ENCODE measurements around the gene ARMH1.

Gene ARMH1

DNA sequence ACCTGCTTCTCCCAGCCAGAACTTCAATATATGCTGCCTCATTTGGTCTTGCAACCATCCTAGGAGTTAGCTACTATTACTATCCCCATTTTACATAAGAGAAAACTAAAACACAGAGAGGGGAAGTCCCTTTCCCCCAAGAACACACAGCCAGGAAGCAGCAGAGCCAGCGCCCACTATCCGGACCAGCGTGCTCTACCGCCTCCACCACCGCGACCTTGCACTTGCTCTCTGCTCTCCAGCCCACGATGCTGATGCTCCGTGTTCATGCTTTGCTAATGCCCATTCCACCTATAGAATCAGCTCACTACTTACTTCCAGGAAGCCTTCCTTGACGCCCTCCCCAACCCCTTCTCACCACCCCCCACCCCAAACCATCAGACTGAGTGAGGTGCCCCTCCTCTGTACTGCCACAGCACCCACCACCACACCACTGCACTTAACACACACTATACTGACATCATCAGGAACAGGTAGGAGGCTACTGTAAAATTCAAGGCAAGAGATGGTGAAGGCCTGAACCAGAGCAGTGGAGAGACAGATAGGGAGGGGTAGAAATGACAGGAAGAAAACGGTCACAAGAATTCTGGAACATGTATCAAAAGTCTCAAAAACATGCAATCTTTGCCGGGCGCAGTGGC is 9.7 kb upstream of the ARMH1 start:
- TF ChIP-seq, protein P1, sequence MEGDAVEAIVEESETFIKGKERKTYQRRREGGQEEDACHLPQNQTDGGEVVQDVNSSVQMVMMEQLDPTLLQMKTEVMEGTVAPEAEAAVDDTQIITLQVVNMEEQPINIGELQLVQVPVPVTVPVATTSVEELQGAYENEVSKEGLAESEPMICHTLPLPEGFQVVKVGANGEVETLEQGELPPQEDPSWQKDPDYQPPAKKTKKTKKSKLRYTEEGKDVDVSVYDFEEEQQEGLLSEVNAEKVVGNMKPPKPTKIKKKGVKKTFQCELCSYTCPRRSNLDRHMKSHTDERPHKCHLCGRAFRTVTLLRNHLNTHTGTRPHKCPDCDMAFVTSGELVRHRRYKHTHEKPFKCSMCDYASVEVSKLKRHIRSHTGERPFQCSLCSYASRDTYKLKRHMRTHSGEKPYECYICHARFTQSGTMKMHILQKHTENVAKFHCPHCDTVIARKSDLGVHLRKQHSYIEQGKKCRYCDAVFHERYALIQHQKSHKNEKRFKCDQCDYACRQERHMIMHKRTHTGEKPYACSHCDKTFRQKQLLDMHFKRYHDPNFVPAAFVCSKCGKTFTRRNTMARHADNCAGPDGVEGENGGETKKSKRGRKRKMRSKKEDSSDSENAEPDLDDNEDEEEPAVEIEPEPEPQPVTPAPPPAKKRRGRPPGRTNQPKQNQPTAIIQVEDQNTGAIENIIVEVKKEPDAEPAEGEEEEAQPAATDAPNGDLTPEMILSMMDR (IDR thresholded peaks at IDR 0.05), result no peak

DNA sequence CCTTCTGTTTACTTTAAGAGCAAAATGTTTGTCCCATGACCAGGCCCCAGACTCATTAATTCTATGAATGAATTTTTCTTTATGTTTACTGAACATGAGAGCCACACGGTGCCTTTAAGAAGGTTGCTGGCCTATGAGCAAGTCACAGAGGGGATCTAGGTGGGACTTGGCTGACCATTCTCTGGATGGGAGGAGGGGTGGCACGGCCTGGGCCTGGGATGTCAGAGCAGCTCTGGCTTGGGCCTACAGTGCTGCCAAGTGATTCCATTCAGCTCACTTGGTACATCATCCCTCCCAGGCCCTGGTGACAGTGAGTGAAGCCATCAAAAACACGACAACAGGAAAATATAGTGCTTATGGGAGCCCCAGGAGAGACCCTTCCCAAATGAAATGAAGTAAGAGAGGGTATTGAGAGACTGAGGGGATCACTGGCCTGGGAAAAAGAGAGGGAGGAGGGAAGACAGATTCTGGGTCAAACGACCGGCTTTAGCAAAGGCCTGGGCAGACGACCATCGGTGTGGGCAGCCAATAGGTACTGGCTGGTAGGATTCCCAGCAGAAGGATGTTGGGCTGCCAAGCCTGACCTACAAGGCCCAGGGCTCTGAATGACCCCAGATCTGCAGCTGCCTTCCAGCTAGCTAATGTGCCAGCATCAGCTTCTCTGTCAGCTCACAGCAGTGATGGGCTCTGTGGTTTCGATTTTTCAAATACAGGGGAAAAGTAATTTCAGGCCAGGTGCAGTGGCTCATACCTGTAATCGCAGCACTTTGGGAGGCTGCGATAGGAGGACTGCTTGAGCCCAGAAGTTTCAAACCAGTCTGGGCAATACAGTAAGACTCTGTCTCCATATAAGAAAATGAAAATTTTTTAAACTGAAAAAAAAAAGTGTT is 3.5 kb upstream of the ARMH1 start:
- TF ChIP-seq, protein P1 (IDR thresholded peaks at IDR 0.05), result no peak

DNA sequence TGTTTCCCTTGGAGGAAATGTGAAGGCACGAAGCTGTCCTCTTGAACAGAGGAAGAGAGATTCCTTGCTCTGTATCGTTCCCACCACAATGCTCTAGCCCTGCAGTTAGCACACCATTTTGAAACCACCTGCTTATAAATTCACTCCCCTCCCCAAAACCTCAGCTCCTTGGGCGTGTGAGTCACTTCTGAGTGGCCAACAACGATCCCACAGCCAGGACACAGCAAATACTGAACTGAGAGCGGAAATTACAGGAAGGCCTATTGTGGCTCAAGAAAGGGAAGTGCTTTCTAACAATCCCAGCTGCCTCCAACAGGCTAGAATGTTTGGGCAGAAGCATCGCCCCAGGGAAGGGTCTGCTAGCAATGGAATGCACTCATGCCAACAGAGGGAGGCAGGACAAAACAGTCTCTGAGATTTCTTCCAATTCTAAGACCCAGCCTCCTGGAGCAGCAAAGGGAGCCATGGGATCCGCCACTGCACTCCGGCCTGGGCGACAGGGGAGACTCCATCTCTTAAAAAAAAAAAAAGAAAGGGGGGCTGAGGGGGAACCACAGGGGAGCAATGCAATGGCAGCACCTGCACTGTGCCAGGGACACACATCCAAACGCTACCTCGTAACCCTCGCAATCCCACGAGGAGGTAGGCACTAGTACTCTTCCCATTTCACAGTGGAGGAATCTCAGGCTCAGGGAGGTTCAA is 2.1 kb upstream of the ARMH1 start:
- TF ChIP-seq, protein P1 (IDR thresholded peaks at IDR 0.05), result no peak

DNA sequence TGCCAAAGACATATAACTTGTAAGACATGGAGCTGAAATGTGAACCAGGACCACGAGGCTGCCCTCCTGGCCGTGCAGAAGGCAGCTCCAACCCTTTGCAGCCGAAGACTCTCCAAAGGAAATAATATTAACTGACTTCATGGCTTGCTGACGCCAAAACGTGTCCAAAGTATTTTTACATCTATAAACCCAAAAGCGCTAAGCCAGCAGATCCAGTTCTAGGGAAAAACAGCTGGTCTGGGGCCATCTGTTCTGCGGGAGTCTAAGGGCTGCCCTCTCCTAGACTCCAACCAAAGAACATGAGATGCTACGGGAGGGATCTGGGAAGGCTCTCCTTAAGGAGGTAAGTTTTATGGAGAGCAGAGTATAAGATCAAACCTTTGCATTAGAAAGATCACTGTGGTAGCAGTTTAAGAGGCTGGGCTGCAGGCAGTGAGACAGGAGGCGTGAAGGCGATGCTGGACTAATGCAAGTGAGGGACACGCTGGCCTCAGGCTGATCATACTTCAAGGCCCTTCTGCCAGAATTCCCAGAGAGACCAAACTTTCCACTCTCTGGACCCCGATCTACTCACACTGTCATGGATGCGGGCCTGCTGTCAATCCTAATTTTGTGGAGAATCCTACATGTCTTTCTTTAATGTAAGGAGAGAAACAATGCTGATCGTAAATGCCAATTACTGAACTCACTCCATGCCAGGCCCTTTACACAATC is 1.4 kb upstream of the ARMH1 start:
- TF ChIP-seq, protein P1 (IDR thresholded peaks at IDR 0.05), result no peak

DNA sequence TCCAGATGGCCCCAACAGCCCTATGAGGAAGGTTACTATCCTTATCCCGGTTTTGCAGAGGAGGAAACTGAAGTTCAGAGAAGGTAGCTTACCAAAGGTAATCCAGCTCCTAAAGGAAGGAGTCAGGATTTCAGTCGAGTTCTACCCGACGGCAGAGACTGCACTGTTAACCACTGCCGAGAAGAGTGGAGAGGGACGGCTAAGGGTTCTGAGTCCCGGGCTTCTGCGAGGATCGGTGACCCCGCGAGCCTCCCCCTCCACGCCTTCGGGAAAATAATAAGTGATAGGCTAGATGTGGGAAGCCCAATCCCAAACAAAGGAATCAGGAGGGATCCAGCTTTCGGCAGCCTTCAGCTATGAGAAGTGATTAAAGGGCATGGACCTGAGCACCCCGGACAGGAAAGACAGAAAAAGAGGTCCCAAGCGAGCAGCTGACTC is 820 bp upstream of the ARMH1 start:
- TF ChIP-seq, protein P1 (IDR thresholded peaks at IDR 0.05), result no peak

DNA sequence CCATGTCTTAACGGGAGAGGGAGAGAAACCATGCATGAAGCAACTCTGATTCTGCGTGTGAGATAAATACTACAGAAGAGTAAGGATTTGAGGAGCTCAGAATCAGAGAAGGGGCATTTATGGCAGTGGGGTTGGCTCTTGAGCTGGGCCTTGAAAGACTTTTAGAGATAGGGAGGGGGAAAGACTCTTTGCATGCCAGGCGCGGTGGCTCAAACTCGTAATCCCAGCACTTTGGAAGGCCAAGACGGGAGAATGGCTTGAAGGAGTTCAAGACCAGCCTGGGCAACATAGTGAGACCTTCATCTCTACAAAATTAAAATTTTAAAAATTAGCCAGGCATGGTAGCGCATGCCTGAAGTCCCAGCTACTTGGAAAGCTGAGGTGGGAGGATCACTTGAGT is 672 bp downstream of the ARMH1 start:
- TF ChIP-seq, protein P1 (IDR thresholded peaks at IDR 0.05), result no peak
